ENCODE data around the gene INSC.

The INSC gene

DNA sequence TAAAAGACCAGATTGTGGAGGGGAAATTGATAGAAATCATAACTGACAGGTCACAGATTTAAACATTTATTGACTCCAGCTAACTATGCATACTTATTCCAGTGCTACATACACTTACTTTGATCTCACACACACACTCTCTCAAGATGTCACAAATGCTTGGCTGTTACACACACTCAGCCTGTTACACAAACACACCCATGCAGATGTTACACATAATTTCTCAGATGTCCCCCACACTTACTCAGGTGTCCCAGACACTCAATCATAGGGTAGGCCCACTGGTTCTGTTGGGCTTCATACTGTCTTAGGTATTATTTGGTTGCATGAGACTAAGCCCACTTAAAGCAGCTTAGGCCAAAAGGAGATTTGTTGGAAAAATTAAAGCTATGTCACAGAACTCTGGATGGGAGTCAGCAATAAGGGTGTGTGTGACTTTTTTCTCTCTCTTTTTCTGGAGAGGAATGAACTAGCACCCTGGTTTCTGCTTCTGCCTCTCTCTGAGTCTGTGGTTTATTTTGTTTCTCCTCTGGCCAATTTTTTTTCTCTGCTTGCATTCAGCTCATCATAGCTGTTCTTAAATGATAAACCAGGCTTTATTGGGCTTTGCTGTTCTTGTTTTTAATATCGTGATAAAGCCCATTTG is 179.4 kb downstream of the INSC start:
- no peak for DNase-seq (ENCODE audit: low read depth)

GRCh38 chr11:15295695-15296094 is 181.0 kb downstream of the INSC start:
- no peak for DNase-seq (ENCODE audit: low read depth)

All from stimulated activated CD8-positive, alpha-beta memory T cell treated with anti-CD3 and anti-CD28 coated beads, Interleukin-12 subunit alpha, Interleukin-12 subunit beta, amount 100 ng/mL, for 1 hour (primary cell).